Osteocyte (in vitro differentiated cells): ENCODE results near the gene STEEP1. TPM values are rescaled to one million over a fixed set of nuclear protein-coding genes. Genes with fewer than 3 reads are reported as not detected.

ENCODE experiments used
- DNase-seq: peaks from one replicate; pipeline ENCODE4 v3.0.0; 2021; ENCODE audit warnings: mixed read lengths; ENCODE audit not compliant: unreplicated experiment; ENCODE audit errors: extremely low spot score
- H3K27ac Mint-ChIP-seq: one replicate; pipeline ENCODE4 v1.8.0; 2021; ENCODE audit warnings: mild to moderate bottlenecking, mixed read lengths; ENCODE audit not compliant: unreplicated experiment
- H3K27me3 Mint-ChIP-seq: one replicate; pipeline ENCODE4 v1.8.0; 2021; ENCODE audit warnings: mixed read lengths; ENCODE audit not compliant: unreplicated experiment
- H3K36me3 Mint-ChIP-seq: one replicate; pipeline ENCODE4 v1.8.0; 2021; ENCODE audit warnings: mixed read lengths; ENCODE audit not compliant: unreplicated experiment
- H3K4me1 Mint-ChIP-seq: one replicate; pipeline ENCODE4 v1.8.0; 2021; ENCODE audit warnings: mixed read lengths; ENCODE audit not compliant: unreplicated experiment
- H3K4me3 Mint-ChIP-seq: one replicate; pipeline ENCODE4 v1.8.0; 2021; ENCODE audit warnings: mild to moderate bottlenecking, moderate library complexity, mixed read lengths; ENCODE audit not compliant: unreplicated experiment
- H3K9me3 Mint-ChIP-seq: one replicate; pipeline ENCODE4 v1.8.0; 2021; ENCODE audit warnings: mixed read lengths; ENCODE audit not compliant: unreplicated experiment
- total RNA-seq: library from RNA; stranded (reverse); gene quantifications from 2 replicates; pipeline ENCODE4 v1.2.1, GENCODE V29; 2021
- TF ChIP-seq, protein P1 (sequence below): fragments of 200-600 bp; sonication (generic); IDR thresholded peaks from 2 replicates; pipeline ENCODE4 v1.5.0; 2021; ENCODE audit warnings: antibody characterized with exemption, mild to moderate bottlenecking, moderate library complexity

The STEEP1 gene
- total RNA-seq, 1 donor from 2014 or later: 26.0 TPM

DNA sequence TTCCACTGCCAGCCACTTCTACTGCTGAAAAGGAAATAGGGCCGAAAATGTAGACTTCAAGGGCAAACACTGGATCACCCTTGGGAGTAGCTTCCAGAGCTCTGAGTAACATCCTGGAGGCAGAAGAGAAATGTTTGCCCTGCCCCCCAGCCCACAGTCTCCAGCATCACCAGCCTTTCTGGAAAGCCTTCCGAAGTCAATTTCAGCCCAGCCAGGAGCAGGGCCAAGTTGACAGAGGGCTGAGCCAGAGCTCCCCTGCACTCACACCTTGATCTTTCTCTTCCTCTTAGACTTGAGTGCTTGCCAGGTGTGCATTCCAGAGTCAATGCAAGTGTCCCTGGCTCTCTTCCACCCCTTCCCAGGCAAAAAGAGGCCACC, 61.7 kb downstream of the STEEP1 start:
- no peak for DNase-seq
- no peak overlapping the region for H3K4me3 Mint-ChIP-seq
- no peaks in the 10 kb centered on the region for H3K36me3 Mint-ChIP-seq
- H3K9me3 Mint-ChIP-seq: no peaks in the 10 kb centered on the region
- peak overlapping the region; percentile 92 for H3K27ac Mint-ChIP-seq
- H3K27me3 Mint-ChIP-seq: no peaks in the 10 kb centered on the region
- TF ChIP-seq, protein P1, sequence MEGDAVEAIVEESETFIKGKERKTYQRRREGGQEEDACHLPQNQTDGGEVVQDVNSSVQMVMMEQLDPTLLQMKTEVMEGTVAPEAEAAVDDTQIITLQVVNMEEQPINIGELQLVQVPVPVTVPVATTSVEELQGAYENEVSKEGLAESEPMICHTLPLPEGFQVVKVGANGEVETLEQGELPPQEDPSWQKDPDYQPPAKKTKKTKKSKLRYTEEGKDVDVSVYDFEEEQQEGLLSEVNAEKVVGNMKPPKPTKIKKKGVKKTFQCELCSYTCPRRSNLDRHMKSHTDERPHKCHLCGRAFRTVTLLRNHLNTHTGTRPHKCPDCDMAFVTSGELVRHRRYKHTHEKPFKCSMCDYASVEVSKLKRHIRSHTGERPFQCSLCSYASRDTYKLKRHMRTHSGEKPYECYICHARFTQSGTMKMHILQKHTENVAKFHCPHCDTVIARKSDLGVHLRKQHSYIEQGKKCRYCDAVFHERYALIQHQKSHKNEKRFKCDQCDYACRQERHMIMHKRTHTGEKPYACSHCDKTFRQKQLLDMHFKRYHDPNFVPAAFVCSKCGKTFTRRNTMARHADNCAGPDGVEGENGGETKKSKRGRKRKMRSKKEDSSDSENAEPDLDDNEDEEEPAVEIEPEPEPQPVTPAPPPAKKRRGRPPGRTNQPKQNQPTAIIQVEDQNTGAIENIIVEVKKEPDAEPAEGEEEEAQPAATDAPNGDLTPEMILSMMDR: no peak
- H3K4me1 Mint-ChIP-seq: peaks cover 33% of the 10 kb centered on the region

DNA sequence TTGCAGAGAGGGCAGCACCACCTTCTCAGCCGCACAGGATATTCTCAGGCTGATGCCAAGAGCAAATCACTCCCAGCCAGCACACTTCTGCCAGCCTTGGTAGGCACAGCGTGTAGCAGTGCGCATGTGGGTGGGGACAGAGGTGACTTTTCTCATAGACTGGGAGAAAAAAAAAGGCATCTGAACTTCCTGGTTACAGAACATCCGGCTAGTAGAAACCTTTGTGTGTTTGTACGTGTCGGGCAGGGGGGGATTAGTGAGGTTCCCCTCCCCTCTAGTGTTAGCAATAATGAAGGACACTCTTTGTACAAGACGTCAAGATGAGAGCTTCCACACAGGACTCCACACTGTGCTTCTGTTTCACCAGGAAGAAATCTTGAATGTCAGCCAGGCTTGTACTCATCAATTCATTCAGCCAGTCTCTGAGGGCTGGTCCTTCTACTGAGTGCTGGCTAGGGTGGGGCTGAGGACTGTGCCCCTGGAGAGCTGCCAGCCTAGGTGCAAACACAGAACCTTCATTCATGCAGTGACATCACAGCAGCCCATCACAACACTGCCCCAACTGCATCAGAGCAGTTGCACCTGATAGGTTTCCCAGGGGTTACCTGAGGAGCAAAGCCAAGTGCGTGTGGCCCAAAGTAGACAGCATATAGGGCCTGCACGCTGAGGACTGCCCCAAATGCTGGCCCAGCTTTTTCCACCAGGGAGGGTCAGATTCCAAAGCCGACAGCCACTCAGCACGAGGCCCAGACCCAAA, 62.3 kb downstream of the STEEP1 start:
- Mint-ChIP-seq H3K27ac (peak overlapping the region; percentile 92), H3K27me3 (no peaks in the 10 kb centered on the region), H3K4me3 (no peak overlapping the region), H3K4me1 (peaks cover 32% of the 10 kb centered on the region), H3K9me3 (no peaks in the 10 kb centered on the region), H3K36me3 (no peaks in the 10 kb centered on the region)
- peak; percentile 89 for DNase-seq
- TF ChIP-seq, protein P1: no peak

DNA sequence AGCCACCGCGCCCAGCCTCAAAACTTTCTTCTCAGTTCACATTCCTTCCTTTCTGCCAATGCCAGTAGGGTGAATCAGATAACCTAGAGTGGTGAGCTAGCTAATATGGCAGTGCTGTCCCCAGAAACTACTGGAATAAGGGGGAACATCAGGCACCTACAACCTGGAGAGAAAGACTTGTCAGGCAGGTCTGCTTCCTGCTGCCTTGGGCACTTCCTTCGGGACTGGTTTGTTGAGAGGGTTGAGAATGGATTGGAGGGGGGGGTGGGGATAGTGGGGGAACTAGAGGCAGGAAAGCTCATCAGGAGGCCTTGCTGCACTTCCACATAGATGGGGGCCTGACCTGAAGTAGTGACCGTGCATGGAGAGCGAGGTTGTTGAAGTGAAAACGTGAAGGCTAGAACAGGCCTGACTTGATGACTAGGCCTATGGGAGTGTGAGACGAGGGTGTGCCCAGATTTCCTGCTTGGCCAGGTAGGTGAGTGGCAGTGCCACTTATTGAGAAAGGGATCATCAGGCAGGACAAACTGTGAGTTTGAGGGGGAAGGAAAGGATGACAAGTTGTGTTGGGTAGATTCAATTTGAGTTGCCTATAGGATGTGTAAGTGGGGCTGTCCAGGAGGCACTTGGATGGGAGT, 63.6 kb downstream of the STEEP1 start:
- H3K36me3 Mint-ChIP-seq: no peaks in the 10 kb centered on the region
- H3K9me3 Mint-ChIP-seq: peaks cover 2% of the 10 kb centered on the region
- H3K4me3 Mint-ChIP-seq: no peak overlapping the region
- DNase-seq: no peak
- H3K4me1 Mint-ChIP-seq: peaks cover 26% of the 10 kb centered on the region
- peak overlapping the region; percentile 92 for H3K27ac Mint-ChIP-seq
- TF ChIP-seq, protein P1: no peak
- H3K27me3 Mint-ChIP-seq: no peaks in the 10 kb centered on the region

DNA sequence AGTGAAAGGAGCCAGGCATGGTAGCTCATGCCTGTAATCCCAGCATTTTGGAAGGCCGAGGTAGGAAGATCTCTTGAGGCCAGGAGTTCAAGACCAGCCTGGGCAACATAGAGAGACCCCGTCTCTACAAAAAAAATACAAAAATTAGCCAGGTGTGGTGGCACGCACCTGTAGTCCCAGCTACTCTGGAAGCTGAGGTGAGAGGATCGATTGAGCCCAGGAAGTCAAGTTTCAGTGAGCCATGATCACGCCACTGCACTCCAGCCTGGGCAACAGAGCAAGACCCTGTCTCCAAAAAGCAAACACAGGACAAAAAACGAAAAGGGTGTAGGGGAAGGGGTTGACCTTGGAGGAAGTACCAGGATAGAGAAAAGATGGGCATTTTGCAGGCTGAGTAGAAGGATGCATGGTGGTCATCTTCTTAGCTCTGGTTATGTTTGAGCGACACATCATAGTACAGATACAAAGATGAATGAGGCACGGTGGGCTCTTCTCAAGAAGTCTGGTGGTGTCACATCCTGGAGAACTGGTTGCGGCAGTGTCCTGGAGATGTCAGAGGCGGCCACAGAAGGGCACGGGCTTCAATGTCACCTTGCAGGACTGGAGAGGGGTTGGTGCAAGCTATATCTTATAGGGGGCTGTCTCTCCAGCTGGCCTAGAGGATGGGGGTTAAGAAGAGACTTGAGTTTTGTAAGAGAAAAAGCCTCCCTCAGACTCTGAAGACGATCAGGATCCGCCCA, 65.0 kb downstream of the STEEP1 start:
- no peak for DNase-seq
- Mint-ChIP-seq H3K27ac (no peak overlapping the region), H3K9me3 (peaks cover 7% of the 10 kb centered on the region), H3K27me3 (no peaks in the 10 kb centered on the region), H3K4me1 (peaks cover 26% of the 10 kb centered on the region), H3K36me3 (no peaks in the 10 kb centered on the region), H3K4me3 (no peak overlapping the region)
- TF ChIP-seq, protein P1: no peak

DNA sequence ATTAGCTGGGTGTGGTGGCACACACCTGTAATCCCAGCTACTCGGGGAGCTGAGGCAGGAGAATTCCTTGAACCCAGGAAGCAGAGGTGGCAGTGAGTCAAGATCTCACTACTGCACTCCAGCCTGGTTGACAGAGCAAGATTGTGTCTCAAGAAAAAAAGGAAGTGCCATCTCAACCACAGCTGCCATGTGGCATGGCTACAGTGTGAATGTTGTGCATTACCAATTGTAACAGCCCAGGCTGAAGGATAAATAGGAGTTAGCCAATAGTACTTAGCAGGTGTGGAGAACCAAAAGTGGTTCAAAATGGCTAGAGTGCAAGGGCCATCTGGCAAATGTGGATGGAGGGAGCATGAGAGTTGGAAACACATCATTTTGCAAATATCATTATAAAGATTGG, 68.0 kb downstream of the STEEP1 start:
- Mint-ChIP-seq H3K9me3 (peaks cover 7% of the 10 kb centered on the region), H3K27me3 (no peaks in the 10 kb centered on the region), H3K4me3 (no peak overlapping the region), H3K27ac (no peak overlapping the region), H3K36me3 (no peaks in the 10 kb centered on the region), H3K4me1 (peaks cover 8% of the 10 kb centered on the region)
- TF ChIP-seq, protein P1: no peak
- DNase-seq: no peak
